ENCODE data around the gene LRRC56.

Gene LRRC56

DNA sequence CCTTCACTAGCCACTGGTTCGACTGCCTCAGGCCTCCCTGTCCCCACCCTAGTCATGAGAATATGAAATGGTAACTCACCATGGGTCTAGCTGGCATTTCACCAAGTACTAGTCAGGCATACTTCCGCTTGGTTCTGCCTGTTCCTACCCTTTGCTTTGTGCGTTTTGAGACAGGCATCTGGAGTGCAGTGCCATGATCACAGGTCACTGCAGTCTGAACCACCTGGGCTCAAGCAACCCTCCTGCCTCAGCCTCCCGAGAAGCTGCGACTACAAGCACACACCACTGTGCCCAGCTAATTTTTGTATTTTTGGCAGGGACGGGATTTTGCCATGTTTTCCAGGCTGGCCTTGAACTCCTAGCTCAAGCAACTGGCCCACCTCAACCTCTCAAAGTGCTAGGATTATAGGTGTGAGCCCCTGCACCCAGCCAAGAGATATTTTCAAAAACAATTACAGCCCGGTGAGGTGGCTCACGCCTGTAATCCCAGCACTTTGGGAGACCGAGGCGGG is 16.1 kb upstream of the LRRC56 start:
- no peak for DNase-seq (ENCODE audit: low spot score)

DNA sequence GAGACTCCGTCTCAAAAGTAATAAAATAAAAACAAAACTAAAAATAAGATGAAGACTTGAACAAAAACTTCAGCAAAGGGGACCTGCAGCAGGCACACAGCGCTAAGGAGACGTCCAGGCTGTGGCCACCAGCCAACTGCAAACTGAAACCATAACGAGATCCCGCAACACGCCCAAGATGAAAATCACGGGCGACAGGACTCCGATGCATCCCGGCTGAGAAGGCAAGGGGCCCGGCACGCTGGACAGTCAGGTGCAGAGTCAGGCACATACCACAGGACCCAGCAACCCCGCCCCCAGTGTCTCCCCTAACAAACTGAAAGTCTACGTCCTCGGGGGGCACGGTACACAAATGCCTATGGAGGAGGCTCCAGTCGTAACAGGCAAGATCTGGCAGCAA is 11.1 kb upstream of the LRRC56 start:
- DNase-seq (ENCODE audit: low spot score): no peak

DNA sequence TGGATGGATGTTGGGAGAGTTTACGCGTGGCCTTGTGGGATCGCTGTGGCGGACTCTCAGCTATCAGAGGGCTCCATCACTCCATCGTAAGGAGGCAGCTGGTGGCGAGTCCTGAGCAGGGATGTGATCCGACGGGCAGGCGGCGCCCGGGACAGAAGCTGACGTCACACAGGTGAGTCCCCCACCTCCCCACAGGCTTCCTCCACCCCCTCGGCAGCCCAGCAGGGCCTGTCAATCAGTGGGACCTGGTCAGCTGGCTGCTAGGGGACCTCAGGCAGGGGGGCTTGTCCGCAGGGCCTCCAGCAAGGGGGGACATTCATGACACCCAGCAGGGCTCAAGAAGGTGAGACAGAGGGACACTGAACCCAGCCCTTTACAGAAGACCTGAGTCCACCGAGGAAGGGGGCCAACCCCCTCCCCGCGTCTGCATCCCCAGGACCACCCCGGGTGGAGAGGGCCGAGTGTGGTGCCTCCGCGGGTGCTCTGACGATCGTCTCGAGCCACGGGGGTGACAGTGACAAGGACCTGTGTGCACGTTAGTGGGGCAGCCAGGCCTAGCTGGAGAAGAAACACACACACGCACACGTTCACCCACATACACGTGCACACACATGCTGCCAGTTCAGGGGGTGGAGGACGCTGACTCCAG is 9.0 kb upstream of the LRRC56 start:
- no peak for DNase-seq (ENCODE audit: low spot score)

DNA sequence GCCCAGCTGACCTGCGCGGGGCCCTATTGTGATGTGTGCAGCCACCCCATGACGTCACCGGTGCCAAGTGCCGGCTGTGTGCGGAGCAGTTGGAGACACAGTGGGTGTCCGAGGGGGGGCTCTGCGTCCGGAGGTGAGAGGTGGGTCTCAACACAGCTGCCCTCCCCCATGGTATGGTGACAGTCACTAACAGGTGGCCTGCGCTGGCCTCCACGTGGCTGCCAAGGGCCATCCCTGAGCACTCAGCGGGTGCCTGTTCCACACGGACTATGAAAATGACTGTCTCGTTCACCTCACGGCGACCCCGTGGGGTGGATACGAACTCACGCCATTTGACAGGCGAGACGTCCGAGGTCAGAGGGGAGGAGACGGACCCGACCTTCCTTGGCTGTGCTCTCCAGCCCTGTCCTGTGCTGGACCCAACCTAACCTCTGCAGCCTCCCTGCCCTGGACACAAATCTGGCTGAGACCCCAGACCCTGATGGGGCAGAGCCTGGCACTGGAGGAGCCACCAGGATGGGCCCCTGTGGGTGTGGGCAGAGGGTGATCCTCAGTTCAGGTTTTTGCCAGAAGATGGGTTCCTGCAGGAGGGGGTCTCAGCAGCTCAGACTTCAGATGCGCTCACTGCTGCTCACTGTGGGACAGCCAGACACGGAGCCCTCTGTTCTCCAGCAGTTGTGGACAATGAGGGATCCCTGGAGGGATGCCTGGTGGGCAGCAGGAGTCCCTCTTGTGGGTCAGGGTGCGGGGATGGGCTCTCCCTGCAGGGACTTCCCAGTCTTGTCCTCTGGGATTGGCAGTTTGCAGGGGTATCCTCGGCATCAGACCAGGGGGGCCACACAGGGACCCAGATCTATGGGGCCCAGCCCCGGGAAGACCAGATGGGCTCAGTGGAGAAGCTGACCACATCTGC is 8.3 kb upstream of the LRRC56 start:
- no peak for DNase-seq (ENCODE audit: low spot score)

DNA sequence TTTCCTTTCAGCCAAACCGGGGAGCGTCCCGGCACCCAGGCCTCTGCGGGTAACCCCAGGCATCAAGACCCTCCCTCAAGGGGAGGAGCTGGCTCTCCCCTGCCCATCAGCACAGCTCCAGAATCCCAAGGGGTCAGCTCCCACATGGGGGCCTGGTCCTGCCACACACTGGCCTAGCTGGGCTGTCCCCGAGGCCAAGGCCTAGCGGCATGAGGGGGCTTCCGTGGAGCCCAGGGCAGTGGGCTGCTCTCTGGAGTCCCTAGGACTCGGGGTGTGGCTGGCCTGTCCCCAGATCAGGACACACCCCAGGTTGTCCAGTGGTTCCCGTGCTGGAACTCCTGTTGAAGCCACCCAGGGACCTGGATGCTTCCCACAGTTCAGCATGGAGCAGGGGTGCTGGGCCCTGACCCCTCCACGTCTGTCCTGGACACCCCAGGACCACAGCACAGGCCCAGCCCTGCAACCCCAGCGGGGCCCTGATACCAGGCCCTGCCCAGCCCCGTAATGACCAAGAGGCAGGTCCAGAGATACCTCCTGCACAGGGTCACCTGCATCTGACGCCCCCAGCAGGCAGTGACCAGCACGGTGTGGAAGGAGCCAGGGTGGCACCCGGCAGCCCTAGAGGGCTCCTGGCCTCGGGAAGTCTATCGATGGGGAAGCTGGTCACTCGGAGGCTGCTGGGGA is 7.5 kb upstream of the LRRC56 start:
- DNase-seq (ENCODE audit: low spot score): no peak

DNA sequence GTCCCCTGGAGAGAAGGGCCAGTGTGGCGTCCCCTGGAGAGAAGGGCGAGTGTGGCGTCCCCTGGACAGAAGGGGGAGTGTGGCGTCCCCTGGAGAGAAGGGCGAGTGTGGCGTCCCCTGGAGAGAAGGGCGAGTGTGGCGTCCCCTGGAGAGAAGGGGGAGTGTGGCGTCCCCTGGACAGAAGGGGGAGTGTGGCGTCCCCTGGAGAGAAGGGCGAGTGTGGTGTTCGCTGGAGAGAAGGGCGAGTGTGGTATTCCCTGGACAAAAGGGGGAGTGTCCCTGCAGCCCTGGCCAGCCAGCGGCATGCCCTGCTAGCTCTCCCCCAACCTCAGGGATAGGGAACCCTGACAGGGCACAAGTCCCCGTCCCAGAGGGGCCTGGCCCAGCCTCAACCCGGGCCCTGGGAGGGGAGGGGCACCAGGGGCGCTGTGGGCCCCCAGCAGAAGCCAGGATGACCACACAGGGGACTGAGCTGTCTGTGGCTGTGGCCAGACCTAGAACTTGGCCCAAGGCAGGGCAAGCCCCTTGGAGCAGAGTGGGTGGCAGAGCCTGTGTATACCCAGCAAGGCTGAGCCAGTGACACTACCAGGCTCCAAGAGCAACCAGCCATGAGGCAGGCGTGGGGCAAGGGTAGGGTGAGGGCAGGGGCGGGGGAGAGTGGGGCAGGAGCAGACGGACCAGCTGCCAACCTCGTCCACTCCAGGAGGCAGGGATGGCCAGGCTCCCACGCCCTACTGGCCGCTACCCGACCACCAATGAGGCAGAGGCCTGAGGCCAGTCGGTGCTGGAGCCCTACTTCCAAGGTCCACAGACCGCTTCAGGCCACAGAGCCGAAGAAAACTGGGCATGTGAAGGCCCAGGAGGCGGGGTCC is 6.1 kb upstream of the LRRC56 start:
- no peak for DNase-seq (ENCODE audit: low spot score)

DNA sequence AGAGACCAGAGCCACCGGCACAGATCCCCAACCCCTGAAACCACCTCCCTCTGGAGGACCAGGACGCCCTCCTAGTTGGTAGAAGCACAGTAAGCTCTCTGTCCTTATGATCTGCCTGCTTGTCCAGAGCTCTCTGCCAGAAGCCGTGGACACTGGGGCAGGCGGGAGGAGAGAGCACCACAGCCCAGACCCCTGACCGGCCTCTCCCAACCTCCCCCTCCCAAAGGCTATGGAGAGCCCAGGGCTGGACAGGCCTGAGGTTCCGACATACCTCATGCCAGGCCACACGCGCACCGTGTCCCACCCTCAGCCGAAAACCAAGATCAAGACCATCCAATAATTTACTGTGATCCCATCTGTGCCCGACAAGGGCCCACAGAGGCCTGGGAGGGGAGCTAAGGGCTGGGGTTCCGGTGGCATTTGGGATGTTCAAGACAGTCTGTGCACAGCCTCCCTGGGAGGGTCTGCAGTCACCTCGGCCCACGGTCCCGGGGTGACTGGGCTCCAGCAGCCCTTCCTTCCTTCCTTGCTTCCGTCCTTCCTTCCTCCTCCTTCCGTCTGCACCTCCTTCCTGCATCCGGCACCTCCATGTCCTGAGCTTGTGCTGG is 5.3 kb upstream of the LRRC56 start:
- DNase-seq (ENCODE audit: low spot score): no peak

DNA sequence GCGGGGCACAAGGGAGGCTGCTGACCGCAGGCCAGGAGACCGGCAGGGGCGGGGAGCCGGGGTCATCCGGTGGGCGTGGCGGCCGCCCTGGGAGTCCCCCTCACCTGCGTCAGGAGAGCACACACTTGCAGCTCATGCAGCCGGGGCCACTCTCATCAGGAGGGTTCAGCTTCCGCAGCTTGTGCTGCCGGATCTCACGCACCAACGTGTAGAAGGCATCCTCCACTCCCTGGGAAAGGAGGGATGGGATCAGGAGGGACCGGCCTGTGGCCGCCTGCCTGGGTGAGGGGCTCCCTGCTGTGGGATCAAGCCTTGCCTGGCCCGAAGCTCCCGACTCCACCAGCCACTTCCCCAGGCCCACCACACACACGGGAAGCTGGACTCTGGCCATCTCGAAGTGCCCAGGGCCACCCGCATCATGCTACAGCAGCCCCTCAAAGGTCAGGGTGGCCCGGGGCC is 4.8 kb upstream of the LRRC56 start:
- no peak for DNase-seq (ENCODE audit: low spot score)

DNA sequence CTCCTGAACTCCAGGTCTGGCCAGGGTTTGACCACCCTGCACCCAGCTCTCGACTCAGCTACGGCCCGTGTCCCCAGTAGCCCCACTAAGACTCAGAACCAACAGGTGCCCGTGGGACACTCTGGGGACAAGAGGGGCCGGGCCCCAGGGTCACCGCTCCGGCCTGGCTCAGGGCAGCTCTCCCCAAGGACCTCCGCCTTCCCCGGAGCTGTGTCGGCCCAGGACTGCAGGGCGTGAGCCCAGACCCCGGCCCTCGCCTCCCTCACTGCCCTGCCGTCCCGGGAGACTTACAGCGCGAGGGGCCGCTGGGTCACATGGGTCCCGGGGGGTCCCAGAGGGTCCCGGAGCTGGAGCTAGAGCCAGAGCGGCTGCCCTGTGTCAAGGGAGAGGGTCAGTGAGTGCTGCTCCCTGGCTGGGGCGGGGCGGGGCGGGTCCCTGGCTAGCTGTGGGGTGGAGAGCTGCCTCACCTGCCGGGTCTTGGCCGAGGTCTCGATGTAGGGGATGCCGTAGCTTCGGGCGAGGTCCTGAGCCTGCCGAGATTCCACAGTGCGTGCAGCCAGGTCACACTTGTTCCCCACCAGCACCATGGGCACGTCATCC is 4.2 kb upstream of the LRRC56 start:
- no peak for DNase-seq (ENCODE audit: low spot score)

DNA sequence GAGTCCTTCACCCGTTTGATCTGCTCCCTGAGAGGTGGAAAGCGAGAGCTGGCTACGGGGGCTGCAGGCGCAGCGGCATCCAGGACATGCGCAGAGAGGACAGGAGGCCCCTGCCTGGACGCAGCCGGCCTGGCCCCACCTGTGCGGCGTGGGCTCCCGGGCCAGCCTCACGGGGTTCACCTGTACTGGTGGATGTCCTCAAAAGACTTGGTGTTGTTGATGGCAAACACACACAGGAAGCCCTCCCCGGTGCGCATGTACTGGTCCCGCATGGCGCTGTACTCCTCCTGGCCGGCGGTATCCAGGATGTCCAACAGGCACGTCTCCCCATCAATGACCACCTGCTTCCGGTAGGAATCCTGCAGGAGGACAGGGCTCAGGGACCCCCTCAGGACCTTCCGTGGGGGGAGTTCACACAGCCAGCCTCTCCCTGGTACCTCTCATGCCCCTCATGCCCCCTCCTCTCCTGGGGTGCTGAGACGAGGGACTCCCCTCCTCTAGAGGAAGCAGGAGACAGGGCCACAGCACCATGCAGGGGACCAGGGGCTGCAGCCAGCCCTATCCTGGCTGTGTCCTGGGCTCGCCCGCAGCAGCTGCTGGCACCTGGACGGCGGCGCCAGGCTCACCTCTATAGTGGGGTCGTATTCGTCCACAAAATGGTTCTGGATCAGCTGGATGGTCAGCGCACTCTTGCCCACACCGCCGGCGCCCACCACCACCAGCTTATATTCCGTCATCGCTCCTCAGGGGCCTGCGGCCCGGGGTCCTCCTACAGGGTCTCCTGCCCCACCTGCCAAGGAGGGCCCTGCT is 3.5 kb upstream of the LRRC56 start:
- DNase-seq (ENCODE audit: low spot score): peak; percentile 45

DNA sequence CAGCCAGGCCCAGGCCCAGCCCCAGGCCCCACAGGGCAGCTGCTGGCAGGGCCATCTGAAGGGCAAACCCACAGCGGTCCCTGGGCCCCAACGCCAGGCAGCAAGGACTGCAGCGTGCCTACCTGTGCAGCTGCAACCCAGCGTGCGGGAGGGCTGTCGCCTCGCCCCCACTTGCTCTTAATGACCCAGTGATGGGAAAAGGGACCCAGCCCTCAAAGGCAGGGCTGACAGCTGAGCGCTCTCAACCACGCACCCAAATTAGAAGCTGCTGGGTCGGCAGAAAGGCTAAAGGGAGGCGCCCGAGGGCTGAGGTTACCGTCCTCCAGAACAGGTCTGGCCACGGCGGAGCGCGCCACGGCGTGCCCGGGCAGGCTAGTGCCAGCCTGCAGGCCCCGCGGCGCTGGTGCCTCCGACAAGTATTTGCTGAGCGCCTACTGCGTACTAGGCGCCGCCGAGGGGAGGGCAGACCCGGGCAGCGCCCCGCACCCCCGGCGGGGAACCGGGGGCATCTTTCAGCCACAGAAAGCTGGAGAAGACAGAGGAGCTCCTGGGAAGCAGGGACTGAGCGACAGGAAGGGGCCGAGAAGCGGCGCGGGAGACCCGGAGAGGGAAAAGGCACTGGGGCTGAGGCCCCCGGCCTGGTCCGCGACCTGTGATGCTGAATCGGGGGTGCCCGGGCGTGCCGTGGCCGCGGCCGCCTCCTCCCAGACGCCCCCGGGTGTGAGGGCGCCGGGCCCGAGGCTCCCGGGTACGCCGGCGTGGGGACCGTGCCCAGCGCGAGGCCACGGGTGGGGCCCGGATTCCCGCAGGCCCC is 2.7 kb upstream of the LRRC56 start:
- DNase-seq (ENCODE audit: low spot score): peak; percentile 66

DNA sequence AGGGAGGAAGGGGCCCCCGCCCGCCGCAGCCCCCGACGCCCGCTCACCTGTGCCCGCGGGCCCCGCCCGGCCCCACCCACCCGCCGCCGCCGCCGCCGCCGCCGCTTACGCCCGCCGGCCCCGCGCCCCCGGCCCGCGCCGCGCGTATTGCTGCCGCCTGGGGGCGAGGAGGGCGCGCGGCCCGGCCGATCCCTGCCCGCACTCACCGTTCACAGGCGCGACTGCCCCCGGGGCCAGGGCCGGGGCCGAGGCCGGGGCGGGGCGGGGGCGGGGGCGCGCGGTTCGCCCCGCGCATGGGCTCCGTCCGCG is 2.2 kb upstream of the LRRC56 start:
- no peak for DNase-seq (ENCODE audit: low spot score)

DNA sequence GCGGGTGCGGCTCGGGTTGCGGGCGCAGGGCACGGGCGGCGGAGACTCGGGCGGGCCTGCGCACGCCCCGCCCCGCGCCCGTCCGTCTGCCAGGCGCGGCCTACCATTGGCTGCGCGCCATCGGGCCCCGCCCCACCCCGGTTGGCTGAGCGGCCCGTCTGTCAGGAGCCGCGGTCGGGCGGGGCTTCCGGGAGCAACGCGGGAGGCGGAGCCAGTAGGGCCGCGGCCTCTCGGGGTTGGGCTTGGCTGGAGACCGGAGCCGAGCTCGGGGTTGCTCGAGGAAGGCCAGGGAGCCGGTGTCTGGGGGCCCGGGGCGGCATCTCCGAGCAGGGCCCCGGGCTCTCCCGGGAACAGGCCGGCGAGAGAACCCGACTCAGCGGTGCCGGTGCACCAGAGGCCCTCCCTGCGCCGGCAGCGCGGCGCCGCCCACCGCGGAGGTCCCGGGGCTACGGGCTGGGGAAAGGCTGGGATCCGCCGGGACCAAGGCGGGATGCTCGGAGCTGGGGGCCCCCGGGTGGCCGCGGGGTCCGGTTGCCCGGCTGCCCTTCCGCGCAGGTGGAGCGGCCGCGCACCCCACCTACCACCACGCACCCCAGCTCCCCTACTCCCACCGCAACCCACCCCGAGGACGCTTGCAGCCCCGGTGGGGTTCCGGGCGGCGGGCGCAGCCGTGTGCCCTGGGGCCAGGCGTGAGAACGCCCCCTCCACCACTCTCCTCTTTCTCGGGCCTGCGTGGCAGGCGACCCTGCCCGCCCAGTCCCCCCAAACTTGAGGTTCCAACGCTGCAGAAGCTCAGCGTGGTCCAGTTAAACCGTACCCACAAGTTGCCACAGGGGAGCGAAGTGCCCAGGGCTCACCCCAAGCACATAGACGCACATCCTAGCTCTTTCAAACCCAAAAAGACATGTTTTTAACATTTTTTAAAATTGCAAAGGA is 1.5 kb upstream of the LRRC56 start, which contains the start of gene HRAS:
TSS of gene HRAS (minus strand) at position 58 of the 936 bp plus-strand sequence.
- peak; percentile 96 for DNase-seq (ENCODE audit: low spot score)

DNA sequence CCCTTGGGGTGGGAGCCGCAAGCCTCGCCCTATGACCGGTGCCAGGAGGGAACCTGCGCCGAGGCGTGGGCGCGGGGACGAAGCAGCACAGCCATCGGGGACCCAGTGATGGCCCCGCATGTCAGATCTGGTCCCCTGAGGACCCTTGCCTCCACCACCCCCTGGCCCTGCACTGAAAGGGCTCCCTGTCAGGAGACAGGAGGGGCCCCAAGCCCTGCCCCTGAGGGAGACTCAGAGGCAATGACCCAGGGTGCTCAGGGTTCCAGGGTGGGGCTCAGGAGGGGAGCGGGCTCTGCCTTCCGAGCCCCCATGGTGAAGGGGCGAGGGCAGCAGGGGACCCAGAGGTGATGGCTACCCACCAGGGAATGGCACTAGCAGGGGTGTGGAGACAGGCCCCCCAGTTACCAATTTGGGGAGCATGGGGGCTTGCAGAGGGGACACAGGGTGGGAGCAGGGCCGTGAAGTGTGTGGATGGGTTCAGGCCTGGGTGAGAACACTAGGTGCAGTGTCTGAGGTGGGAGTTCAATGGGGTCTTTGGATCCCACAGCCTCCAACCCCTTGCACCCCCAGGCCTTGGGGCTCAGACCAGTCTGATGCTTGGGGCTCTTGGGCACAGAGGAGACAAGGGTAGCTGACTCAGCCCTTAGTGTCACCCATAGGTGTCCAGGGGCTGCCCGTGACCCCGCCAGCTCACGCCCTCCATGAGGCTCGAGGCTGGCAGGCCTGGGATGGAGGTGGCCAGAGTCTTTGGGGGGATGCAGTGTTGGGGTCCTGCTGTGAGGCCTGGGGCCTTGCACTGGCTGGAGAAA is 499 bp downstream of the LRRC56 start:
- DNase-seq (ENCODE audit: low spot score): peak; percentile 46

DNA sequence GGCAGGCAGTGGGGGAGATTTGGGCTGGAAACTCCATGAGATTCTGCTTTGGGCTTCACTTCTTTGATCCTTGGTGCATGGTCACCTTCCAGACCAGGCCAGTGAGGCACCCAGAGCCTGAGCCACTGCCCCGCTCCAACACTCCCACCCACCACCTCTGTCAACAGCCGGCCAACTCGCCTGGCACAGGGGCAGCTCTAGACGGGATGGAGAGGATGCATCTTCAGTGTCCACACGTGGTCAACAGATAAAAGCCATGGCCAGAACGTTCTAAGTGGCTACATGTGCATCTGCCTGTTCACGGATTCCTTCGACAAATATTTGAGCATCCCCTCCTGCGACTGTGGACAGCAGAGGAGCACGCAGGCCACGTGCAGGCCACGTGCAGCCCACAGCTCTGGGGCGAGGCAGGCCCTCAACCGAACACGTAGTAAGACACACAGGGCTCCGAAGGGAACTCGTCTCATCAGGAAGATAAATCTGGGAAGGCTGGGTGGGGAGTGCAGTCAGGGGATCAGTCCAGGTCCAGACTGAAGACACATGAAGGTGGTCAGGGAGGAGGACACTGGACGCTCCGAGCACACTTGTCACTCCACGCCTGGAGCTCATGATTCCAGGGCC is 1.2 kb downstream of the LRRC56 start:
- DNase-seq (ENCODE audit: low spot score): peak; percentile 46

DNA sequence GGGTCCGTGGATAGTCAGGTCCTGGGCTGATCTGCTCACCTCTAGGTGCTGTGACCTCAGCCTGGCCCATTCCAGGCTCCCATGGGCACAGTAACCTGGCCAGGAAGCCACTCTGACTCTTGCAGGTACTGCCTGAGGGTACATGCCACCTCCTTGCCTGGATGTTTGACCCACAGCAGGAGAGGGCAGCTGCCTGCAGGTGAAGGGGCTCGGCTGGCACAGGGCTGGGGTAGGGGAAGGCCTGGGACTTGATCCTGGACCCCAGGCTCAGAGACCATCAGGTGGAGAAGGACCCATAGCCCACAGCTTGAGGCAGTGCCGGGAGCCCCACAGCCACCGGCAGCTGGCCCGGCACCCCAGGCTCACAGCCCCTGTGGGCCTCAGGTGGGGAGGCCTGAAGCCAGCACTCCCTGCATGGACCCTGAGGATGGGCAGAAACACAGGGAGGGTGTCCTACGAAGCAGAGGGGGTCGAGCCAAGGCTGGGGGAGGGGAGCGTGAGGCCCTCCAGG is 2.7 kb downstream of the LRRC56 start:
- no peak for DNase-seq (ENCODE audit: low spot score)

Measured in ecto neural progenitor cell (in vitro differentiated cells).